IMR-90 (cell line): Measurements from ENCODE around the gene METTL1. TPM values are rescaled to one million over a fixed set of nuclear protein-coding genes. Genes with fewer than 3 reads are reported as not detected.

Source experiments
- ATAC-seq: fragments of 200-7000 bp; cut with Tn5 transposase; 2 replicates; pipeline ENCODE4 v1.9.1; 2020; ENCODE audit warnings: low read depth, mild to moderate bottlenecking, moderate library complexity
- BruUV-seq: library from RNA; stranded (reverse); fragments of 400-500 nt; replicated peaks from 2 replicates; lab custom pipeline; 2021; lab: Mats Ljungman, UMichigan
- CTCF ChIA-PET: fragments of 300-600 bp; formaldehyde crosslinking; extraction: SDS; loops from one replicate; lab custom pipeline; 2021; ENCODE audit warnings: antibody characterized with exemption; lab: Yijun Ruan, JAX
- POLR2A ChIA-PET: fragments of 300-600 bp; sonication (Branson Sonifier 250); formaldehyde crosslinking; loops from one replicate; lab custom pipeline; 2022; ENCODE audit warnings: antibody characterized with exemption; ENCODE audit not compliant: unreplicated experiment; lab: Charles Lee
- DNase-seq: peaks from one replicate; pipeline ENCODE4 v3.0.0; 2013
- H2AFZ ChIP-seq: replicated peaks from 2 replicates; pipeline ENCODE3; 2013; ENCODE audit warnings: low read length, mild to moderate bottlenecking; ENCODE audit not compliant: poor library complexity
- H2AK5ac ChIP-seq: 2 replicates; pipeline ENCODE4 v1.6.1; 2013; ENCODE audit warnings: low read depth, low read length, inconsistent platforms
- H2AK9ac ChIP-seq: replicated peaks from 2 replicates; pipeline ENCODE3; 2013; ENCODE audit warnings: mild to moderate bottlenecking, low read depth, low read length, moderate library complexity; ENCODE audit not compliant: poor library complexity
- H2BK120ac ChIP-seq: 2 replicates; pipeline ENCODE4 v1.6.1; 2013; ENCODE audit warnings: low read depth, low read length, inconsistent platforms
- H2BK15ac ChIP-seq: 3 replicates; pipeline ENCODE4 v1.6.1; 2013; ENCODE audit warnings: low read depth, low read length, inconsistent platforms
- H2BK20ac ChIP-seq: 2 replicates; pipeline ENCODE4 v1.6.1; 2013; ENCODE audit warnings: low read depth, mild to moderate bottlenecking, inconsistent platforms, low read length, moderate library complexity
- H2BK5ac ChIP-seq: 2 replicates; pipeline ENCODE4 v1.6.1; 2013; ENCODE audit warnings: mild to moderate bottlenecking, low read depth, low read length, inconsistent platforms; ENCODE audit not compliant: poor library complexity, severe bottlenecking
- H3K14ac ChIP-seq: replicated peaks from 2 replicates; pipeline ENCODE4 v1.6.1; 2013; ENCODE audit warnings: low read depth, low read length, inconsistent platforms
- H3K18ac ChIP-seq: 2 replicates; pipeline ENCODE4 v1.6.1; 2013; ENCODE audit warnings: low read depth, low read length, control low read depth
- H3K23ac ChIP-seq: 2 replicates; pipeline ENCODE4 v1.6.1; 2013; ENCODE audit warnings: low read depth, low read length, inconsistent platforms
- H3K27ac ChIP-seq: 2 replicates; pipeline ENCODE4 v1.5.1; 2013; ENCODE audit warnings: mild to moderate bottlenecking, control low read depth, low read length; ENCODE audit not compliant: insufficient read depth
- H3K27me3 ChIP-seq: 2 replicates; pipeline ENCODE4 v1.6.1; 2013; ENCODE audit warnings: low read length; ENCODE audit not compliant: control insufficient read depth, insufficient read depth
- H3K36me3 ChIP-seq: 2 replicates; pipeline ENCODE4 v1.6.1; 2013; ENCODE audit warnings: low read length, mixed read lengths; ENCODE audit not compliant: control insufficient read depth, insufficient read depth
- H3K4ac ChIP-seq: 2 replicates; pipeline ENCODE4 v1.6.1; 2013; ENCODE audit warnings: low read depth, low read length, inconsistent platforms
- H3K4me1 ChIP-seq: 2 replicates; pipeline ENCODE4 v1.6.1; 2013; ENCODE audit warnings: low read length, mixed read lengths; ENCODE audit not compliant: control insufficient read depth, insufficient read depth
- H3K4me2 ChIP-seq: 2 replicates; pipeline ENCODE4 v1.6.1; 2013; ENCODE audit warnings: low read depth, mild to moderate bottlenecking, control low read depth, low read length, moderate library complexity
- H3K4me3 ChIP-seq: 2 replicates; pipeline ENCODE4 v1.5.1; 2013; ENCODE audit warnings: low read depth, mild to moderate bottlenecking, control low read depth, low read length, moderate library complexity; ENCODE audit not compliant: insufficient read depth
- H3K56ac ChIP-seq: 2 replicates; pipeline ENCODE4 v1.6.1; 2013; ENCODE audit warnings: low read length, inconsistent platforms; ENCODE audit not compliant: insufficient read depth; ENCODE audit errors: extremely low read depth
- H3K79me1 ChIP-seq, 2 experiments: 2 replicates each; pipeline ENCODE4 v1.6.1; 2013; ENCODE audit warnings: low read length in 2 of 2, inconsistent platforms in 1 of 2, low read depth in 1 of 2
- H3K9ac ChIP-seq: 2 replicates; pipeline ENCODE4 v1.6.1; 2013; ENCODE audit warnings: low read depth, low read length, control low read depth
- H3K9me1 ChIP-seq: 2 replicates; pipeline ENCODE4 v1.6.1; 2013; ENCODE audit warnings: low read length, inconsistent platforms; ENCODE audit not compliant: insufficient read depth
- H3K9me3 ChIP-seq: 2 replicates; pipeline ENCODE4 v1.6.1; 2013; ENCODE audit warnings: low read length; ENCODE audit not compliant: control insufficient read depth, insufficient read depth
- H4K20me1 ChIP-seq: 2 replicates; pipeline ENCODE4 v1.6.1; 2013; ENCODE audit warnings: low read length, inconsistent platforms; ENCODE audit not compliant: insufficient read depth
- H4K5ac ChIP-seq: 2 replicates; pipeline ENCODE4 v1.6.1; 2013; ENCODE audit warnings: mild to moderate bottlenecking, low read depth, low read length, control low read depth
- H4K8ac ChIP-seq, 2 experiments: 2 replicates each; pipeline ENCODE4 v1.6.1; 2013; ENCODE audit warnings: low read depth in 2 of 2, low read length in 2 of 2, control low read depth in 1 of 2, inconsistent platforms in 1 of 2
- H4K91ac ChIP-seq: 2 replicates; pipeline ENCODE4 v1.6.1; 2013; ENCODE audit warnings: low read depth, low read length, inconsistent platforms; ENCODE audit not compliant: insufficient read depth
- BHLHE40 ChIP-seq: fragments of 150-350 bp; IDR thresholded peaks from 2 replicates; pipeline ENCODE4 v1.6.1; 2016; ENCODE audit warnings: mild to moderate bottlenecking, low read depth, low read length
- CHD1 ChIP-seq: IDR thresholded peaks from 2 replicates; pipeline ENCODE4 v1.6.1; 2012; ENCODE audit warnings: low read depth, low read length, improper control_type of control experiment
- FOS ChIP-seq: fragments of 150-350 bp; IDR thresholded peaks from 2 replicates; pipeline ENCODE4 v1.6.1; 2016; ENCODE audit warnings: low read depth, low read length
- MAFK ChIP-seq: IDR thresholded peaks from 2 replicates; pipeline ENCODE4 v1.6.1; 2012; ENCODE audit warnings: low read depth, low read length, improper control_type of control experiment
- MAZ ChIP-seq: IDR thresholded peaks from 2 replicates; pipeline ENCODE4 v1.6.1; 2012; ENCODE audit warnings: low read depth, mild to moderate bottlenecking, low read length, improper control_type of control experiment, moderate library complexity, borderline replicate concordance
- MXI1 ChIP-seq: IDR thresholded peaks from 2 replicates; pipeline ENCODE4 v1.6.1; 2012; ENCODE audit warnings: low read depth, mild to moderate bottlenecking, low read length, moderate library complexity, borderline replicate concordance
- NFE2L2 ChIP-seq: fragments of 150-350 bp; IDR thresholded peaks from 2 replicates; pipeline ENCODE4 v1.6.1; 2016; ENCODE audit warnings: low read depth, mild to moderate bottlenecking, low read length
- POLR2A ChIP-seq: IDR thresholded peaks from 2 replicates; pipeline ENCODE4 v1.6.1; 2012; ENCODE audit warnings: mild to moderate bottlenecking, low read depth, low read length
- RAD21 ChIP-seq: IDR thresholded peaks from 2 replicates; pipeline ENCODE4 v1.6.1; 2012; ENCODE audit warnings: low read length, improper control_type of control experiment
- RCOR1 ChIP-seq: IDR thresholded peaks from 2 replicates; pipeline ENCODE4 v1.6.1; 2012; ENCODE audit warnings: mild to moderate bottlenecking, low read length, improper control_type of control experiment; ENCODE audit not compliant: insufficient replicate concordance
- RFX5 ChIP-seq: IDR thresholded peaks from 2 replicates; pipeline ENCODE4 v1.8.0; 2012; ENCODE audit warnings: low read depth, mild to moderate bottlenecking, low read length, moderate library complexity
- SMC3 ChIP-seq: fragments of 150-350 bp; IDR thresholded peaks from 2 replicates; pipeline ENCODE4 v1.6.1; 2016; ENCODE audit warnings: low read depth, mild to moderate bottlenecking, antibody characterized with exemption, low read length, moderate library complexity
- dilution Hi-C: fragments of 300-500 bp; cut with HindIII; formaldehyde crosslinking; loops from one replicate; pipeline ENCODE4 v1.14.3; 2018; ENCODE audit warnings: low sequenced_read_pairs; ENCODE audit not compliant: unreplicated experiment
- in situ Hi-C: fragments of 300-500 bp; cut with MboI; formaldehyde crosslinking; loops from 3 replicates; pipeline ENCODE4 v1.14.3; 2019; ENCODE audit warnings: low sequenced_read_pairs, inconsistent platforms, mixed read lengths
- intact Hi-C: fragments of 100-400 bp; cut with micrococcal nuclease; formaldehyde crosslinking; loops from 2 replicates; pipeline ENCODE4 v1.10.0; 2022
- polyA plus RNA-seq, 3 experiments: library from polyadenylated mRNA; depleted of rRNA; stranded (reverse); fragments of >200 nt; gene quantifications; 2 replicates each; pipeline ENCODE4 v1.2.3, GENCODE V29; 2012; ENCODE audit warnings: low replicate concordance in 1 of 3
- total RNA-seq: library from RNA; depleted of rRNA; stranded (reverse); fragments of >200 nt; gene quantifications from 2 replicates; pipeline ENCODE4 v1.2.3, GENCODE V29; 2012
- TF ChIP-seq, protein P1 (sequence below): fragments of 150-350 bp; IDR thresholded peaks from 2 replicates; pipeline ENCODE4 v1.6.1; 2017; ENCODE audit warnings: mild to moderate bottlenecking, antibody characterized with exemption, low read length, low read depth
- TF ChIP-seq, protein P2 (sequence below): fragments of 150-350 bp; IDR thresholded peaks from 2 replicates; pipeline ENCODE4 v1.6.1; 2016; ENCODE audit warnings: low read depth, mild to moderate bottlenecking, low read length, moderate library complexity, borderline replicate concordance

The METTL1 gene
- total and polyA plus RNA-seq, 2 of the 4 experiments (the other 2 are of a cell fraction): 12.4 to 27.5 TPM

DNA sequence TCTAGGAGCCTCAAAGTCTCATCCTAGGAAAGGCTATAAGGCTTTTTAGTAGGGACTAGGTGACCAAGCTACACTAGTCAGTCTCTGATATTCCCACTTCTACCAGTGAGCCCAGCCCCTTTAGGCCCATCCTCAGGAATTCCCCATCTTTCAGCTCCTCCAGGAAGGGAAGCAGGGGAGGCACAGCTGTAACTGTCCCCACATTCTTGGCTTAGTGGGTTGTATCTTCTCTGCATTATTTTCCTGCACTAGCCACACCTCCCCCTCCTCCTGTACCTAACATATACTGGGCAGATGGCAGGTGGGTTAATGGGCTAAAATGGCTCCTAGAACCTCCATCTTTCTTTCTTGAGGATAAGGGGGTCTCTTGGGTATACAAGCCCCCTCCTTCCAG, 4.6 kb downstream of the METTL1 start:
- Histone ChIP-seq H3K36me3 (peaks cover 1% of the 10 kb centered on the region; the same call in 1 of the 2 replicates), H3K9me3 (peaks cover 2% of the 10 kb centered on the region; the same call in 1 of the 2 replicates), H3K18ac (no peak overlapping the region), H3K27me3 (peaks cover 43% of the 10 kb centered on the region), H3K9me1 (peaks cover 9% of the 10 kb centered on the region), H3K4me3 (no peak overlapping the region), H3K23ac (no peak overlapping the region), H3K9ac (no peak overlapping the region), H3K27ac (no peak overlapping the region), H4K8ac (no peak overlapping the region), H3K4ac (no peak overlapping the region), H4K5ac (no peak overlapping the region), H2BK15ac (no peak overlapping the region), H2AFZ (no peak overlapping the region), H3K79me1 (peaks cover 10 to 14% of the 10 kb centered on the region in 2 experiments; a peak in 3 of 4 replicates), H2BK20ac (no peak overlapping the region), H2AK5ac (no peak overlapping the region), H3K4me1 (peaks cover 11% of the 10 kb centered on the region; the same call in 1 of the 2 replicates), H3K4me2 (no peak overlapping the region), H4K20me1 (no peaks in the 10 kb centered on the region), H3K56ac (no peak overlapping the region), H4K91ac (no peak overlapping the region), H2BK5ac (no peak overlapping the region), H2AK9ac (no peak overlapping the region), H2BK120ac (no peak overlapping the region), H3K14ac (no peak overlapping the region)
- TF ChIP-seq BHLHE40 (no peak), FOS (no peak), RCOR1 (no peak), MXI1 (no peak), MAZ (no peak), POLR2A (no peak), SMC3 (no peak), NFE2L2 (no peak), RAD21 (no peak), CHD1 (no peak), RFX5 (no peak), MAFK (no peak)
- TF ChIP-seq, protein P1, sequence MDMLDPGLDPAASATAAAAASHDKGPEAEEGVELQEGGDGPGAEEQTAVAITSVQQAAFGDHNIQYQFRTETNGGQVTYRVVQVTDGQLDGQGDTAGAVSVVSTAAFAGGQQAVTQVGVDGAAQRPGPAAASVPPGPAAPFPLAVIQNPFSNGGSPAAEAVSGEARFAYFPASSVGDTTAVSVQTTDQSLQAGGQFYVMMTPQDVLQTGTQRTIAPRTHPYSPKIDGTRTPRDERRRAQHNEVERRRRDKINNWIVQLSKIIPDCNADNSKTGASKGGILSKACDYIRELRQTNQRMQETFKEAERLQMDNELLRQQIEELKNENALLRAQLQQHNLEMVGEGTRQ: no peak
- TF ChIP-seq, protein P2, sequence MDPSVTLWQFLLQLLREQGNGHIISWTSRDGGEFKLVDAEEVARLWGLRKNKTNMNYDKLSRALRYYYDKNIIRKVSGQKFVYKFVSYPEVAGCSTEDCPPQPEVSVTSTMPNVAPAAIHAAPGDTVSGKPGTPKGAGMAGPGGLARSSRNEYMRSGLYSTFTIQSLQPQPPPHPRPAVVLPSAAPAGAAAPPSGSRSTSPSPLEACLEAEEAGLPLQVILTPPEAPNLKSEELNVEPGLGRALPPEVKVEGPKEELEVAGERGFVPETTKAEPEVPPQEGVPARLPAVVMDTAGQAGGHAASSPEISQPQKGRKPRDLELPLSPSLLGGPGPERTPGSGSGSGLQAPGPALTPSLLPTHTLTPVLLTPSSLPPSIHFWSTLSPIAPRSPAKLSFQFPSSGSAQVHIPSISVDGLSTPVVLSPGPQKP: no peak
- intact Hi-C loops: no loop called here
- ChIA-PET POLR2A (no interaction called here), CTCF (interaction anchor here (0.7 to 2.0 kb wide), 2 partner anchors 11 to 16 kb away, joined by 3 to 6 read pairs; partner anchors contain the start of gene TSFM)
- DNase-seq (no peak), ATAC-seq (no peak)
- no TSS peak for BruUV-seq
- dilution Hi-C loops: no loop called here
- in situ Hi-C loops: no loop called here
